ENCODE data around the gene KCNJ6. TPM values are rescaled to one million over a fixed set of nuclear protein-coding genes. Genes with fewer than 3 reads are reported as not detected.

Gene KCNJ6
- total and polyA plus RNA-seq, 2 experiments from 2014 or later = not detected

DNA sequence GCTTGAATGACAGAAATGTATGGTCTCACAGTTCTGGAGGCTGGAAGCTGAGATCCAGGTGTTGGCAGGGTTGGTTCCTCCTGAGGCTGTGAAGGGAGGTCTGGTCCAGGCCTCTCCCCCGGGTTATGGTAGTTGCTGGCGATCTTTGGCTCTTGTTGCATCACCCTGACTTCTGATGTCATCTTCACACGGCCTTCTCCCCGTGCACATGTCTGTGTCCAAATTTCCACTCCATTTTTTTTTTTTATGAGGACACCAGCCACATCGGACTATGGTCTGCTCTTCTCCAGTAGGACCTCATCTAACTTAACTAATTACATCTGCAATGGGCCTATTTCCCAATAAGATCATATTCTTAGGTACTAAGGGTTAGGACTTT, 232.2 kb downstream of the KCNJ6 start:
- Histone ChIP-seq H3K4me3 (no peak overlapping the region), H3K36me3 (no peaks in the 10 kb centered on the region), H3K27me3 (no peaks in the 10 kb centered on the region), H3K4me1 (ENCODE audit: low read depth) (peaks cover 5% of the 10 kb centered on the region), H3K27ac (no peak overlapping the region), H3K9me3 (ENCODE audit: low read depth) (no peaks in the 10 kb centered on the region)
- TF ChIP-seq, protein P1, sequence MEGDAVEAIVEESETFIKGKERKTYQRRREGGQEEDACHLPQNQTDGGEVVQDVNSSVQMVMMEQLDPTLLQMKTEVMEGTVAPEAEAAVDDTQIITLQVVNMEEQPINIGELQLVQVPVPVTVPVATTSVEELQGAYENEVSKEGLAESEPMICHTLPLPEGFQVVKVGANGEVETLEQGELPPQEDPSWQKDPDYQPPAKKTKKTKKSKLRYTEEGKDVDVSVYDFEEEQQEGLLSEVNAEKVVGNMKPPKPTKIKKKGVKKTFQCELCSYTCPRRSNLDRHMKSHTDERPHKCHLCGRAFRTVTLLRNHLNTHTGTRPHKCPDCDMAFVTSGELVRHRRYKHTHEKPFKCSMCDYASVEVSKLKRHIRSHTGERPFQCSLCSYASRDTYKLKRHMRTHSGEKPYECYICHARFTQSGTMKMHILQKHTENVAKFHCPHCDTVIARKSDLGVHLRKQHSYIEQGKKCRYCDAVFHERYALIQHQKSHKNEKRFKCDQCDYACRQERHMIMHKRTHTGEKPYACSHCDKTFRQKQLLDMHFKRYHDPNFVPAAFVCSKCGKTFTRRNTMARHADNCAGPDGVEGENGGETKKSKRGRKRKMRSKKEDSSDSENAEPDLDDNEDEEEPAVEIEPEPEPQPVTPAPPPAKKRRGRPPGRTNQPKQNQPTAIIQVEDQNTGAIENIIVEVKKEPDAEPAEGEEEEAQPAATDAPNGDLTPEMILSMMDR (IDR thresholded peaks at IDR 0.05; ENCODE audit: low read depth, low read length) = no peak
- DNase-seq (ENCODE audit: low read depth in 1 of 2, low spot score in 1 of 2) = no peak

DNA sequence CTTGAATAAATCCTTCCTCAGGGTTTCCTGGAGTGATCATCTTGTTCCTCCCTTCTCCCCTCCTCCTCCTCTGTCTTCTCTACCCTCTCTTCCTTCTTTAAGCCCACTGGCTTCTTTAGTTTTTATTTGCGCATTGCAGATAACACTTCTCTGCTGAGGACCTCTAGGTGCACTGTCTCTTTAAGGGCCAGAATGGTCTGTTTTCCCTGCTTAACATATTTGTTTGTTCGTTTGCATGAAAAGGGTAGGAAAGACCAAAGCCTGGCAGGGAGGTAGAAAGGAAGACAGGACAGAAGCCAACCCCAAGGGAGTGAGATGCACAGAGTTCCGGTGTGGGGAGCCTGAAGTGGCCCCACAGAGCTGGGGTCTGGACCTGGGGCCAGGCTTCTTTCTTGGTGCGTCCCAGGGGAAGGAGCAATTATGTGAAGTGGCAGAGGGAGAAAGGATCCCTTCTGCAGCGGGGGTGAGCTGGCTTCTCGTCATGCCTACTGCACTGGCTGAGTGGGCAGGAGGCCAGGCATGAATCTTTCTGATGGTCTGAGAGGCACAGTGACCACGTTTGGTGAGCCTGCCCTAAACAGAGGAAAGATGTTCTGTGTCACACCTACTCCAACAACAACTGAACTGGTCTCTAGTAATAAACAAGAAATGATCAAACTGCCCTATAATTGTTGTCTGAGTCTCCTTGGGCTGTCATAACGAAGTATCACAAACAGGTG, 232.7 kb downstream of the KCNJ6 start:
- Histone ChIP-seq H3K4me1 (ENCODE audit: low read depth) (peaks cover 5% of the 10 kb centered on the region), H3K4me3 (no peak overlapping the region), H3K9me3 (ENCODE audit: low read depth) (no peaks in the 10 kb centered on the region), H3K27me3 (no peaks in the 10 kb centered on the region), H3K36me3 (no peaks in the 10 kb centered on the region), H3K27ac (no peak overlapping the region)
- DNase-seq (ENCODE audit: low read depth in 1 of 2, low spot score in 1 of 2) = no peak
- TF ChIP-seq, protein P1 (IDR thresholded peaks at IDR 0.05; ENCODE audit: low read depth, low read length) = no peak

DNA sequence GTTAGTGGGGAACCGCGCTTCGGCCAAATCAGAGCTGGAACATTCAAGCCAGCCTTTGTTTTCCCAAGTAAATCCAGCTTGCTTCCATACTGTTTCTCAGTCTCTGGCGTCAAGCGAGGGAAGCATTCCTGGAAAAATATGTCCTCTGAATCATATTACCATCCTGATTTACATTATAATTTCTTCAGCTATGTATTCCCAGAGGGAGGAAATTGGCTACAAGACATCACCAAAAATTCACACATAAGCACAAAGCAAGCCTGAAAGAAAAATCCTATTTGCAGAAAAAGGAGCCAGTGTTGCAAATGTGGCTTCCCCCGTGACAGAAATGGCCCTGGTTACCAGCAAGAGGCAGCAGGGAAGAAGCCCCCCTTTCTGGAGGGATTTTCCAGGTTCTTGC, 233.3 kb downstream of the KCNJ6 start:
- TF ChIP-seq, protein P1 (IDR thresholded peaks at IDR 0.05; ENCODE audit: low read depth, low read length) = no peak

DNA sequence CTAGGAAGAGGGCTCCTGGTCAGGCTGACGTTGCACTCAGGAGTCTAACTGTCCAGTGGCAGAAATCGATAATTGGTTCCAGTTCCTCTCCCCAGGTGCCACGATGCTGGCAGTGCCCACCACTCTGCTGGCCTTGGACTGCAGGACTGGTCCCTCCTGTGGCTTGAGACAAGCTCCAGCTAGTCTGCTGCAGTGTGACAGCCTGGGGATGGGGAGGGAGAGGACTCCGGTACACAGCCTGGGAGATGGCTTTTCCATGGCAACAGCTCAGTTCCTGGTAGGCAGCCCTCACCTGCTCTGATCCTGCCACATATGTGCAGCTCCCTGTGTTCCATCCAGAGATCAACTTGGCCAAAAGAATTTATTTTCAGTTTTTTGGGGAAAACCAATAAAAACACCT, 239.3 kb downstream of the KCNJ6 start:
- H3K36me3 ChIP-seq = no peaks in the 10 kb centered on the region
- peaks cover 4% of the 10 kb centered on the region for H3K27me3 ChIP-seq
- H3K27ac ChIP-seq = no peak overlapping the region
- no peak overlapping the region for H3K4me3 ChIP-seq
- no peaks in the 10 kb centered on the region for H3K9me3 ChIP-seq (ENCODE audit: low read depth)
- TF ChIP-seq, protein P1 (IDR thresholded peaks at IDR 0.05; ENCODE audit: low read depth, low read length) = no peak
- no peak for DNase-seq (ENCODE audit: low read depth in 1 of 2, low spot score in 1 of 2)
- no peaks in the 10 kb centered on the region for H3K4me1 ChIP-seq (ENCODE audit: low read depth)

More for the DNA sequence above, 233.3 kb downstream of the KCNJ6 start:
- Histone ChIP-seq H3K36me3 (no peaks in the 10 kb centered on the region), H3K4me1 (ENCODE audit: low read depth) (peaks cover 5% of the 10 kb centered on the region), H3K9me3 (ENCODE audit: low read depth) (no peaks in the 10 kb centered on the region), H3K27me3 (no peaks in the 10 kb centered on the region), H3K4me3 (no peak overlapping the region), H3K27ac (no peak overlapping the region)
- DNase-seq (ENCODE audit: low read depth in 1 of 2, low spot score in 1 of 2) = peak in 1 of 2 donors; percentile 35

DNA sequence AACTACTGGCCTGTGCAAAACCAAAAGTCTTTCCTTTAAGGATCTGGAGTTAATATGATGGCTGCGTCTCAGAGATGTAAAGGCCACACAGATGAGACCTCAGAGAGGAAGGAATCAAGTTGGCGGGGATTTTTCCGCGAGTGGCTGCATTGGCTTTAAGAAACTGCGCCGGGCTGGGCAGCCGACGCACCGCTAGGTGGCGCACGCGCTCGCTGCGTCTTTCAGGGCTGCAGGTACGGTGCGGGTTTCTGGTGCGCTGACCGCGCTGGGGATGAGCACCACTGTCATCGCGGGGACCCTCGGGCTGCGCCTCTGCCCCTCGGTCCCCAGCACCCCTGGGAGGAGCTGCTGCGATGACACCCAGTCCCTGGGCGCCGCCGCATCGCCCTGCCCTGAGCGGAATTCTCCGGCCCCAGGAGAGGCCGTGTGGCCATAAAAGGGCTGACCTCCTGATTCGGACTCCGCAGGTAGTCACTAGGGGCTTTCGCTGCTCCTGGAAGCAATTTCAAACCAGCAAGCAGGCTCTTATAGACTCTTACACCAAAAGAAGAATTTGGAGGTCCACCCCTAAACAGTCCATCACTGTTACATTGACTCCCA, 241.0 kb downstream of the KCNJ6 start:
- Histone ChIP-seq H3K4me1 (ENCODE audit: low read depth) (no peaks in the 10 kb centered on the region), H3K9me3 (ENCODE audit: low read depth) (no peaks in the 10 kb centered on the region), H3K27ac (no peak overlapping the region), H3K36me3 (no peaks in the 10 kb centered on the region), H3K4me3 (no peak overlapping the region), H3K27me3 (peaks cover 4% of the 10 kb centered on the region)
- TF ChIP-seq, protein P1 (IDR thresholded peaks at IDR 0.05; ENCODE audit: low read depth, low read length) = peak; percentile 93
- DNase-seq (ENCODE audit: low read depth in 1 of 2, low spot score in 1 of 2) = peak; percentile 62 to 82
